ENCODE results near the gene RAB33B. TPM values are rescaled to one million over a fixed set of nuclear protein-coding genes. Genes with fewer than 3 reads are reported as not detected.

RAB33B gene
- total and polyA plus RNA-seq, 10 of the 15 experiments (the other 5 are each of a cell fraction or from before 2014, with no cell fraction given) = 3.2 to 10.7 (median 7.5) TPM

DNA sequence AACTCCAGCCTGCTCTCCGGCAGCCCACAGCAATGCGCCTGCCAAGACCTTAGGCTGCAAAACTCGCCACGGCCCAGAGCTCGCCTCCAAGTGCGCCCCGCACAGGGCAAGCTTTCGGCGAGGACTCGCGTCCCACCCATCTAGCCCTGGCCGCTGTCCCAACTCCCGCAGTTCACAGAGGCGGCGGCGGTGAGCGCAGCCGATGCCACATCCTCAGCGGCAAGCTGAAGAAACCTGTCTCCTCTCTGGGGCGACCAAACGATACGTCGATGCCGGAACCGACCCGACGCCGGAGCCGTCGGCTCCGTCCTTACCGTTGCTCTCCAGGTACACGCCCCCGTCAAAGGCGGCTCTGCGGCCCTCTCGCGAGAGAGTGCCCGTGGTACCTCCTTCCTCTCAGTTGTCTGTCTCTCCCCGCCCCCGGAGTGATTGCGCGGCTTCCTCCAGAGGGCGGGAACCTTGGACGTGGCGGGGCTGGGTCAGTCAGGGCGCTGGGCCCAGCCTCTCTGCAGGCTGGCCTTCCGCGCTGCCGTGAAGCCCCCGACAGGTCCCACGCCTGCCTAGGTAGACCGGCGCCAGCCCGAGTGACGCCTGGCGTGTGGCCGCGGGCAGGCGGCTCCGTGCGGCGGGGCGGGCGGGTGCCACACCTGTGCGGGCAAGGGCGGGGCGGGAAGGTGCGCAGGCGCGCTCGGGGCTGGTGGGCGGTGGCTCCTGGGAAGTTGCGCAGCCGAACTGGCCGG, 380 bp upstream of the RAB33B start:
- ATAC-seq (peak; percentile 91), DNase-seq (ENCODE audit: low read depth, low spot score) (peak; percentile 90), FAIRE-seq (no peak)
- H3K4me3 ChIP-seq = peak overlapping the region; percentile 82
- peaks cover 12% of the 10 kb centered on the region for H3K4me1 ChIP-seq (ENCODE audit: control insufficient read depth, insufficient read depth, low read length)
- no peaks in the 10 kb centered on the region for H3K36me3 ChIP-seq (ENCODE audit: control insufficient read depth in 2 of 2, insufficient read depth in 2 of 2, low read length in 1 of 2)
- H3K79me2 ChIP-seq (ENCODE audit: control insufficient read depth, insufficient read depth, low read length) = peaks cover 49% of the 10 kb centered on the region
- no peaks in the 10 kb centered on the region for H3K27me3 ChIP-seq (replicated peaks in 1 of 2; ENCODE audit: control insufficient read depth in 2 of 2, insufficient read depth in 2 of 2, low read length in 1 of 2)
- BruUV-seq (replicated peaks) = no TSS peak
- in situ Hi-C loops (cut with MboI) (no loop called here), intact Hi-C loops (cut with micrococcal nuclease; ENCODE audit: unreplicated experiment) (loop anchor here (2.0 to 10.0 kb wide), 3 partner anchors 75 to 371 kb away; partner anchors contain the start of genes NAA15 and NDUFC1)
- H3K9me3 ChIP-seq (replicated peaks; ENCODE audit: control insufficient read depth, insufficient read depth, low read length) = no peaks in the 10 kb centered on the region
- ChIA-PET SMC1A (ENCODE audit: uncharacterized antibody, unreplicated experiment) (no interaction called here), CTCF (interaction anchor here (0.8 to 1.1 kb wide), 5 partner anchors 9 to 77 kb away, joined by 3 to 4 read pairs (median 3); no protein-coding TSS in a partner anchor), POLR2A (interaction anchor here (0.6 to 0.7 kb wide), 4 partner anchors 34 to 346 kb away, joined by 3 to 4 read pairs (median 3); no protein-coding TSS in a partner anchor), RAD21 (ENCODE audit: unreplicated experiment) (interaction anchor here (0.8 to 1.2 kb wide), 2 partner anchors 74 to 153 kb away, joined by 3 to 6 read pairs; partner anchors contain the start of gene NAA15)
- H3K27ac ChIP-seq (ENCODE audit: control insufficient read depth, insufficient read depth) = peak overlapping the region; percentile 78
- peak overlapping the region; percentile 88 for H2AFZ ChIP-seq (ENCODE audit: control insufficient read depth, low read depth, low read length)
- H3K4me2 ChIP-seq (ENCODE audit: control insufficient read depth, insufficient read depth) = peak overlapping the region; percentile 32
- H3K9ac ChIP-seq (ENCODE audit: control insufficient read depth, insufficient read depth, low read length) = peak overlapping the region; percentile 74
- WGBS (ENCODE audit: insufficient coverage, insufficient replicate concordance, low lambda C conversion rate, missing lambda C conversion rate) = under 1% methylated on average over 61 of the region's 76 CpGs
- H4K20me1 ChIP-seq (ENCODE audit: control insufficient read depth, insufficient read depth) = no peaks in the 10 kb centered on the region
- TF ChIP-seq FOXM1 (IDR thresholded peaks at IDR 0.05; ENCODE audit: low read depth, low read length) = no peak
- TF ChIP-seq, protein P1, sequence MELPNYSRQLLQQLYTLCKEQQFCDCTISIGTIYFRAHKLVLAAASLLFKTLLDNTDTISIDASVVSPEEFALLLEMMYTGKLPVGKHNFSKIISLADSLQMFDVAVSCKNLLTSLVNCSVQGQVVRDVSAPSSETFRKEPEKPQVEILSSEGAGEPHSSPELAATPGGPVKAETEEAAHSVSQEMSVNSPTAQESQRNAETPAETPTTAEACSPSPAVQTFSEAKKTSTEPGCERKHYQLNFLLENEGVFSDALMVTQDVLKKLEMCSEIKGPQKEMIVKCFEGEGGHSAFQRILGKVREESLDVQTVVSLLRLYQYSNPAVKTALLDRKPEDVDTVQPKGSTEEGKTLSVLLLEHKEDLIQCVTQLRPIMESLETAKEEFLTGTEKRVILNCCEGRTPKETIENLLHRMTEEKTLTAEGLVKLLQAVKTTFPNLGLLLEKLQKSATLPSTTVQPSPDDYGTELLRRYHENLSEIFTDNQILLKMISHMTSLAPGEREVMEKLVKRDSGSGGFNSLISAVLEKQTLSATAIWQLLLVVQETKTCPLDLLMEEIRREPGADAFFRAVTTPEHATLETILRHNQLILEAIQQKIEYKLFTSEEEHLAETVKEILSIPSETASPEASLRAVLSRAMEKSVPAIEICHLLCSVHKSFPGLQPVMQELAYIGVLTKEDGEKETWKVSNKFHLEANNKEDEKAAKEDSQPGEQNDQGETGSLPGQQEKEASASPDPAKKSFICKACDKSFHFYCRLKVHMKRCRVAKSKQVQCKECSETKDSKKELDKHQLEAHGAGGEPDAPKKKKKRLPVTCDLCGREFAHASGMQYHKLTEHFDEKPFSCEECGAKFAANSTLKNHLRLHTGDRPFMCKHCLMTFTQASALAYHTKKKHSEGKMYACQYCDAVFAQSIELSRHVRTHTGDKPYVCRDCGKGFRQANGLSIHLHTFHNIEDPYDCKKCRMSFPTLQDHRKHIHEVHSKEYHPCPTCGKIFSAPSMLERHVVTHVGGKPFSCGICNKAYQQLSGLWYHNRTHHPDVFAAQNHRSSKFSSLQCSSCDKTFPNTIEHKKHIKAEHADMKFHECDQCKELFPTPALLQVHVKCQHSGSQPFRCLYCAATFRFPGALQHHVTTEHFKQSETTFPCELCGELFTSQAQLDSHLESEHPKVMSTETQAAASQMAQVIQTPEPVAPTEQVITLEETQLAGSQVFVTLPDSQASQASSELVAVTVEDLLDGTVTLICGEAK (IDR thresholded peaks at IDR 0.05; ENCODE audit: borderline replicate concordance) = 0 out of 2 replicates have a peak, but pooled peaks have one; percentile 7
- peak in 1 of 2 experiments; percentile 92; a peak in 2 of 3 replicates for TF ChIP-seq EGR1 (IDR thresholded peaks at IDR 0.05; ENCODE audit: borderline replicate concordance in 1 of 2, low read depth in 2 of 2, low read length in 2 of 2)
- TF ChIP-seq FOXK2 (IDR thresholded peaks at IDR 0.05) = no peak
- TF ChIP-seq BRCA1 (IDR thresholded peaks at IDR 0.05; ENCODE audit: low read depth, low read length) = peak; percentile 92
- TF ChIP-seq, protein P2, sequence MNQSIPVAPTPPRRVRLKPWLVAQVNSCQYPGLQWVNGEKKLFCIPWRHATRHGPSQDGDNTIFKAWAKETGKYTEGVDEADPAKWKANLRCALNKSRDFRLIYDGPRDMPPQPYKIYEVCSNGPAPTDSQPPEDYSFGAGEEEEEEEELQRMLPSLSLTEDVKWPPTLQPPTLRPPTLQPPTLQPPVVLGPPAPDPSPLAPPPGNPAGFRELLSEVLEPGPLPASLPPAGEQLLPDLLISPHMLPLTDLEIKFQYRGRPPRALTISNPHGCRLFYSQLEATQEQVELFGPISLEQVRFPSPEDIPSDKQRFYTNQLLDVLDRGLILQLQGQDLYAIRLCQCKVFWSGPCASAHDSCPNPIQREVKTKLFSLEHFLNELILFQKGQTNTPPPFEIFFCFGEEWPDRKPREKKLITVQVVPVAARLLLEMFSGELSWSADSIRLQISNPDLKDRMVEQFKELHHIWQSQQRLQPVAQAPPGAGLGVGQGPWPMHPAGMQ (IDR thresholded peaks at IDR 0.05; ENCODE audit: borderline replicate concordance) = peak; percentile 83
- peak; percentile 29 to 67; a peak in 1 of 4 replicates for TF ChIP-seq BHLHE40 (IDR thresholded peaks at IDR 0.05; ENCODE audit: borderline replicate concordance in 1 of 2, low read depth in 2 of 2, low read length in 1 of 2)
- TF ChIP-seq, protein P3, sequence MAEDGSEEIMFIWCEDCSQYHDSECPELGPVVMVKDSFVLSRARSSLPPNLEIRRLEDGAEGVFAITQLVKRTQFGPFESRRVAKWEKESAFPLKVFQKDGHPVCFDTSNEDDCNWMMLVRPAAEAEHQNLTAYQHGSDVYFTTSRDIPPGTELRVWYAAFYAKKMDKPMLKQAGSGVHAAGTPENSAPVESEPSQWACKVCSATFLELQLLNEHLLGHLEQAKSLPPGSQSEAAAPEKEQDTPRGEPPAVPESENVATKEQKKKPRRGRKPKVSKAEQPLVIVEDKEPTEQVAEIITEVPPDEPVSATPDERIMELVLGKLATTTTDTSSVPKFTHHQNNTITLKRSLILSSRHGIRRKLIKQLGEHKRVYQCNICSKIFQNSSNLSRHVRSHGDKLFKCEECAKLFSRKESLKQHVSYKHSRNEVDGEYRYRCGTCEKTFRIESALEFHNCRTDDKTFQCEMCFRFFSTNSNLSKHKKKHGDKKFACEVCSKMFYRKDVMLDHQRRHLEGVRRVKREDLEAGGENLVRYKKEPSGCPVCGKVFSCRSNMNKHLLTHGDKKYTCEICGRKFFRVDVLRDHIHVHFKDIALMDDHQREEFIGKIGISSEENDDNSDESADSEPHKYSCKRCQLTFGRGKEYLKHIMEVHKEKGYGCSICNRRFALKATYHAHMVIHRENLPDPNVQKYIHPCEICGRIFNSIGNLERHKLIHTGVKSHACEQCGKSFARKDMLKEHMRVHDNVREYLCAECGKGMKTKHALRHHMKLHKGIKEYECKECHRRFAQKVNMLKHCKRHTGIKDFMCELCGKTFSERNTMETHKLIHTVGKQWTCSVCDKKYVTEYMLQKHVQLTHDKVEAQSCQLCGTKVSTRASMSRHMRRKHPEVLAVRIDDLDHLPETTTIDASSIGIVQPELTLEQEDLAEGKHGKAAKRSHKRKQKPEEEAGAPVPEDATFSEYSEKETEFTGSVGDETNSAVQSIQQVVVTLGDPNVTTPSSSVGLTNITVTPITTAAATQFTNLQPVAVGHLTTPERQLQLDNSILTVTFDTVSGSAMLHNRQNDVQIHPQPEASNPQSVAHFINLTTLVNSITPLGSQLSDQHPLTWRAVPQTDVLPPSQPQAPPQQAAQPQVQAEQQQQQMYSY (CRISPR knock-in tag; IDR thresholded peaks at IDR 0.05) = no peak
- TF ChIP-seq, protein P4, sequence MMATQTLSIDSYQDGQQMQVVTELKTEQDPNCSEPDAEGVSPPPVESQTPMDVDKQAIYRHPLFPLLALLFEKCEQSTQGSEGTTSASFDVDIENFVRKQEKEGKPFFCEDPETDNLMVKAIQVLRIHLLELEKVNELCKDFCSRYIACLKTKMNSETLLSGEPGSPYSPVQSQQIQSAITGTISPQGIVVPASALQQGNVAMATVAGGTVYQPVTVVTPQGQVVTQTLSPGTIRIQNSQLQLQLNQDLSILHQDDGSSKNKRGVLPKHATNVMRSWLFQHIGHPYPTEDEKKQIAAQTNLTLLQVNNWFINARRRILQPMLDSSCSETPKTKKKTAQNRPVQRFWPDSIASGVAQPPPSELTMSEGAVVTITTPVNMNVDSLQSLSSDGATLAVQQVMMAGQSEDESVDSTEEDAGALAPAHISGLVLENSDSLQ (IDR thresholded peaks at IDR 0.05) = peak; percentile 87
- TF ChIP-seq POU2F2 (IDR thresholded peaks at IDR 0.05; ENCODE audit: borderline replicate concordance, low read depth, low read length) = peak; percentile 27; the same call in 1 of the 3 replicates
- TF ChIP-seq PML (IDR thresholded peaks at IDR 0.05; ENCODE audit: low read length) = peak; percentile 75; the same call in 1 of the 2 replicates

All from GM12878 (cell line).